H1 (cell line): Measurements from ENCODE around the gene ADAMTS17. TPM values are rescaled to one million over a fixed set of nuclear protein-coding genes. Genes with fewer than 3 reads are reported as not detected.

Source experiments
- CTCF ChIA-PET: fragments of 300-600 bp; sonication (Branson Sonifier 250); formaldehyde crosslinking; loops from one replicate; lab custom pipeline; 2021; ENCODE audit not compliant: partially characterized antibody; lab: Charles Lee
- POLR2A ChIA-PET: fragments of 300-600 bp; sonication (Branson Sonifier 250); formaldehyde crosslinking; loops from one replicate; lab custom pipeline; 2021; ENCODE audit warnings: inconsistent platforms; ENCODE audit not compliant: partially characterized antibody; lab: Charles Lee
- DNase-seq, 2 experiments: peaks; one replicate each; pipeline versions ENCODE4 v3.0.0 to v3.0.0-alpha.2; 2010 to 2022; ENCODE audit warnings: low spot score in 2 of 2, low read depth in 1 of 2, mixed read lengths in 1 of 2
- FAIRE-seq: peaks from 2 replicates; lab custom pipeline; 2011; peaks lifted over from hg19 to GRCh38; lab: Jason Lieb, UNC
- H2AFZ ChIP-seq: 2 replicates; pipeline ENCODE4 v1.8.1; 2012; ENCODE audit warnings: low read length, inconsistent platforms
- H2AK5ac ChIP-seq: 2 replicates; pipeline ENCODE4 v1.6.1; 2013; ENCODE audit warnings: low read depth, low read length
- H2BK120ac ChIP-seq: replicated peaks from 2 replicates; pipeline ENCODE3; 2013; ENCODE audit warnings: low read depth, low read length, inconsistent platforms
- H2BK12ac ChIP-seq: 2 replicates; pipeline ENCODE4 v1.6.1; 2013; ENCODE audit warnings: low read depth, low read length
- H2BK15ac ChIP-seq: 2 replicates; pipeline ENCODE4 v1.6.1; 2013; ENCODE audit warnings: low read length
- H2BK20ac ChIP-seq: 2 replicates; pipeline ENCODE4 v1.6.1; 2013; ENCODE audit warnings: low read length
- H2BK5ac ChIP-seq: 2 replicates; pipeline ENCODE4 v1.6.1; 2013; ENCODE audit warnings: low read depth, low read length
- H3K14ac ChIP-seq: 2 replicates; pipeline ENCODE4 v1.6.1; 2013; ENCODE audit warnings: inconsistent platforms; ENCODE audit not compliant: insufficient read length
- H3K18ac ChIP-seq: 2 replicates; pipeline ENCODE4 v1.6.1; 2013; ENCODE audit warnings: low read length; ENCODE audit errors: extremely low read depth
- H3K23ac ChIP-seq: 2 replicates; pipeline ENCODE4 v1.6.1; 2013; ENCODE audit warnings: inconsistent platforms; ENCODE audit not compliant: insufficient read length
- H3K23me2 ChIP-seq: 2 replicates; pipeline ENCODE4 v1.6.1; 2013; ENCODE audit warnings: low read depth, low read length
- H3K27ac ChIP-seq: 2 replicates; pipeline ENCODE4 v1.6.1; 2011; ENCODE audit warnings: low read depth, low read length, inconsistent platforms
- H3K27me3 ChIP-seq, 4 experiments: replicated peaks in 1 of 4; 1 replicate in 1 of 4; 2 replicates in 3 of 4; pipeline versions ENCODE4 v1.6.1 to v1.8.1; 2011 to 2013; ENCODE audit warnings: low read length in 3 of 4, mild to moderate bottlenecking in 3 of 4, inconsistent platforms in 2 of 4, mixed read lengths in 2 of 4, moderate library complexity in 1 of 4; ENCODE audit not compliant: control insufficient read depth in 3 of 4, insufficient read depth in 3 of 4; ENCODE audit errors: extremely low read depth in 1 of 4
- H3K36me3 ChIP-seq, 4 experiments: 2 replicates each; pipeline versions ENCODE4 v1.6.1 to v1.8.1; 2011 to 2013; ENCODE audit warnings: mild to moderate bottlenecking in 4 of 4, low read length in 3 of 4, moderate library complexity in 2 of 4, control low read depth in 1 of 4, inconsistent platforms in 1 of 4; ENCODE audit not compliant: insufficient read depth in 4 of 4, control insufficient read depth in 2 of 4
- H3K4ac ChIP-seq: replicated peaks from 2 replicates; pipeline ENCODE3; 2013; ENCODE audit warnings: low read length, low read depth, mixed read lengths, inconsistent platforms; ENCODE audit not compliant: insufficient read length
- H3K4me1 ChIP-seq, 4 experiments: replicated peaks in 1 of 4; 1 replicate in 1 of 4; 2 replicates in 3 of 4; pipeline versions ENCODE4 v1.6.1 to v1.8.1; 2011 to 2013; ENCODE audit warnings: low read length in 3 of 4, inconsistent platforms in 2 of 4, mixed read lengths in 1 of 4; ENCODE audit not compliant: insufficient read depth in 4 of 4, control insufficient read depth in 3 of 4
- H3K4me2 ChIP-seq, 2 experiments: 2 replicates each; pipeline versions ENCODE4 v1.6.1 to v1.8.1; 2011 to 2013; ENCODE audit warnings: low read depth in 2 of 2, low read length in 2 of 2, control low read depth in 1 of 2, inconsistent platforms in 1 of 2, mild to moderate bottlenecking in 1 of 2; ENCODE audit not compliant: insufficient read depth in 1 of 2
- H3K4me3 ChIP-seq, 4 experiments: fragments of 200-600, 300-600 bp in 1 of 4; sonication (generic), shearing (Covaris generic), sonication (Bioruptor Twin) in 1 of 4; 2 replicates each; pipeline versions ENCODE4 v1.5.1 to v1.8.1; 2011 to 2016; ENCODE audit warnings: low read length in 4 of 4, low read depth in 3 of 4, control low read depth in 2 of 4, inconsistent platforms in 2 of 4, mild to moderate bottlenecking in 2 of 4, mixed read lengths in 1 of 4, moderate library complexity in 1 of 4; ENCODE audit not compliant: insufficient read depth in 2 of 4; ENCODE audit errors: extremely low read depth in 1 of 4
- H3K56ac ChIP-seq: replicated peaks from 2 replicates; pipeline ENCODE3; 2013; ENCODE audit warnings: low read depth, mild to moderate bottlenecking, mixed read lengths, low read length, inconsistent platforms; ENCODE audit not compliant: insufficient read length
- H3K79me1 ChIP-seq: 2 replicates; pipeline ENCODE4 v1.6.1; 2013; ENCODE audit warnings: low read depth, low read length, control low read depth
- H3K79me2 ChIP-seq, 2 experiments: 2 replicates each; pipeline versions ENCODE4 v1.6.1 to v1.8.1; 2012 to 2013; ENCODE audit warnings: low read length in 2 of 2, mild to moderate bottlenecking in 2 of 2, inconsistent platforms in 1 of 2; ENCODE audit not compliant: insufficient read depth in 2 of 2, control insufficient read depth in 1 of 2
- H3K9ac ChIP-seq, 4 experiments: replicated peaks in 1 of 4; 1 replicate in 1 of 4; 2 replicates in 3 of 4; pipeline versions ENCODE4 v1.6.1 to v1.8.1; 2011 to 2013; ENCODE audit warnings: low read depth in 3 of 4, low read length in 3 of 4, control low read depth in 2 of 4, mild to moderate bottlenecking in 2 of 4, moderate library complexity in 2 of 4, inconsistent platforms in 1 of 4; ENCODE audit errors: extremely low read depth in 1 of 4
- H3K9me3 ChIP-seq, 2 experiments: 2 replicates each; pipeline versions ENCODE4 v1.6.1 to v1.8.1; 2012 to 2013; ENCODE audit warnings: mild to moderate bottlenecking in 2 of 2, moderate library complexity in 2 of 2, control low read depth in 1 of 2, inconsistent platforms in 1 of 2, low read depth in 1 of 2, low read length in 1 of 2, mixed read lengths in 1 of 2; ENCODE audit not compliant: insufficient read depth in 2 of 2
- H4K20me1 ChIP-seq, 2 experiments: replicated peaks in 1 of 2; 2 replicates each; pipeline versions ENCODE3 to v1.8.1; 2011 to 2013; ENCODE audit warnings: inconsistent platforms in 2 of 2, low read length in 2 of 2, mild to moderate bottlenecking in 1 of 2; ENCODE audit not compliant: insufficient read depth in 2 of 2, control insufficient read depth in 1 of 2
- H4K5ac ChIP-seq: 2 replicates; pipeline ENCODE4 v1.6.1; 2013; ENCODE audit warnings: low read length, low read depth, mixed read lengths, inconsistent platforms; ENCODE audit not compliant: insufficient read length
- H4K8ac ChIP-seq: 2 replicates; pipeline ENCODE4 v1.8.0; 2013; ENCODE audit warnings: mild to moderate bottlenecking, moderate library complexity, low read length, inconsistent platforms; ENCODE audit not compliant: insufficient read depth; ENCODE audit errors: extremely low read depth
- H4K91ac ChIP-seq: replicated peaks from 2 replicates; pipeline ENCODE3; 2013; ENCODE audit warnings: low read length, mixed read lengths, inconsistent platforms; ENCODE audit not compliant: insufficient read length
- EZH2 ChIP-seq: fragments of 200-600 bp; sonication (generic); IDR thresholded peaks from 2 replicates; pipeline ENCODE4 v1.7.1; 2012; ENCODE audit warnings: low read depth, mild to moderate bottlenecking, moderate library complexity, low read length, inconsistent platforms; ENCODE audit not compliant: severe bottlenecking
- POLR2A ChIP-seq, 2 experiments: IDR thresholded peaks; 1 replicate in 1 of 2; 2 replicates in 1 of 2; pipeline ENCODE4 v1.6.1; 2011; ENCODE audit warnings: low read depth in 2 of 2, low read length in 2 of 2, mild to moderate bottlenecking in 2 of 2; ENCODE audit errors: control extremely low read depth in 1 of 2
- RXRA ChIP-seq: IDR thresholded peaks from 2 replicates; pipeline ENCODE4 v1.6.1; 2011; ENCODE audit warnings: low read depth, mild to moderate bottlenecking, low read length, moderate library complexity; ENCODE audit not compliant: insufficient read depth
- WGBS, 2 experiments: shearing (Covaris generic) in 1 of 2; methylation state at CpG; one replicate each; pipeline versions ENCODE4 v1.1.6 to v1.1.7; 2013 to 2015; ENCODE audit warnings: low lambda C conversion rate in 2 of 2, mixed read lengths in 2 of 2, inconsistent platforms in 1 of 2, low coverage in 1 of 2, missing lambda C conversion rate in 1 of 2; ENCODE audit not compliant: insufficient replicate concordance in 2 of 2, insufficient coverage in 1 of 2, insufficient read length in 1 of 2; ENCODE audit errors: extremely low coverage in 1 of 2, missing lambda C conversion rate in 1 of 2; 5-methylcytosine and 5-hydroxymethylcytosine counted together
- polyA plus RNA-seq, 7 experiments: library from polyadenylated mRNA; depleted of rRNA in 3 of 7; stranded (reverse) in 5 of 7; unstranded in 2 of 7; fragments of >200 nt in 5 of 7; fragments of 200-250 nt in 2 of 7; gene quantifications; 1 replicate in 5 of 7; 2 replicates in 1 of 7; 4 replicates in 1 of 7; pipeline versions ENCODE4 v1.2.1 to v1.2.3, GENCODE V29; 2011 to 2013; ENCODE audit warnings: missing spikeins in 2 of 7, mixed read lengths in 2 of 7
- total RNA-seq: library from RNA; stranded (reverse); fragmentation: NEBNext Ultra II Directional; extraction: Animal tissue kit (Norgen Biotek cat#: 25700); gene quantifications from 2 replicates; pipeline ENCODE4 v1.2.1, GENCODE V29; 2021

The ADAMTS17 gene
- total and polyA plus RNA-seq, 2 of the 8 experiments (the other 6 are each of a cell fraction or from before 2014, with no cell fraction given): 0.51 to 1.7 TPM

- H3K36me3 ChIP-seq: no peaks in the 10 kb centered on the region; a peak in 1 of 8 replicates
- H2AK5ac ChIP-seq: no peak overlapping the region
- TF ChIP-seq POLR2A (IDR thresholded peaks at IDR 0.05; ENCODE audit: control extremely low read depth in 1 of 2, low read depth in 2 of 2, low read length in 2 of 2) (no peak), RXRA (no peak), EZH2 (no peak)
- TF ChIP-seq, all 59 proteins: peak for 0
- no peaks in the 10 kb centered on the region for H4K20me1 ChIP-seq
- no peak overlapping the region for H3K14ac ChIP-seq
- H3K4me1 ChIP-seq: no peaks in the 10 kb centered on the region
- H2BK5ac ChIP-seq: no peak overlapping the region
- no peak overlapping the region for H3K27ac ChIP-seq
- H4K91ac ChIP-seq: no peak overlapping the region
- no peak overlapping the region for H2AFZ ChIP-seq
- no peak overlapping the region for H3K56ac ChIP-seq
- no peak overlapping the region for H2BK20ac ChIP-seq
- ChIA-PET POLR2A (no interaction called here), CTCF (interaction anchor here (0.6 to 2.4 kb wide), 2 partner anchors 11 to 53 kb away, joined by 3 to 9 read pairs; no protein-coding TSS in a partner anchor)
- no peak overlapping the region for H3K9ac ChIP-seq
- no peak overlapping the region for H3K23ac ChIP-seq
- no peak overlapping the region for H4K5ac ChIP-seq
- no peak for DNase-seq
- no peak overlapping the region for H3K4me3 ChIP-seq
- peaks cover 7 to 8% of the 10 kb centered on the region in 2 experiments; a peak in 3 of 4 replicates for H3K9me3 ChIP-seq
- H2BK120ac ChIP-seq: no peak overlapping the region
- FAIRE-seq: no peak
- no peaks in the 10 kb centered on the region for H3K79me2 ChIP-seq
- H3K4me2 ChIP-seq: no peak overlapping the region
- H4K8ac ChIP-seq: no peak overlapping the region
- no peak overlapping the region for H3K4ac ChIP-seq
- H2BK12ac ChIP-seq: no peak overlapping the region
- WGBS, 2 experiments: 93% methylated on average over 1 of the region's 1 CpG; no CpG with 5 or more reads in 1 of the 2 experiments
- no peak overlapping the region for H2BK15ac ChIP-seq
- no peak overlapping the region for H3K18ac ChIP-seq
- no peaks in the 10 kb centered on the region for H3K79me1 ChIP-seq
- H3K23me2 ChIP-seq: no peaks in the 10 kb centered on the region
- no peaks in the 10 kb centered on the region for H3K27me3 ChIP-seq
Measured at GRCh38 chr15:100143378-100143777, 198.4 kb downstream of the ADAMTS17 start.
